Stimulated activated CD4-positive, alpha-beta T cell treated with anti-CD3 and anti-CD28 coated beads, Interleukin-1b, Interleukin-23, amount 100 ng/mL, for 1 hour (primary cell): ENCODE results near the gene EXOG.

Experiments
- DNase-seq, 2 donors: peaks; one replicate each; pipeline ENCODE4 v3.0.0-alpha.2; 2020; ENCODE audit warnings: low read depth in 2 of 2

Gene EXOG, protein sequence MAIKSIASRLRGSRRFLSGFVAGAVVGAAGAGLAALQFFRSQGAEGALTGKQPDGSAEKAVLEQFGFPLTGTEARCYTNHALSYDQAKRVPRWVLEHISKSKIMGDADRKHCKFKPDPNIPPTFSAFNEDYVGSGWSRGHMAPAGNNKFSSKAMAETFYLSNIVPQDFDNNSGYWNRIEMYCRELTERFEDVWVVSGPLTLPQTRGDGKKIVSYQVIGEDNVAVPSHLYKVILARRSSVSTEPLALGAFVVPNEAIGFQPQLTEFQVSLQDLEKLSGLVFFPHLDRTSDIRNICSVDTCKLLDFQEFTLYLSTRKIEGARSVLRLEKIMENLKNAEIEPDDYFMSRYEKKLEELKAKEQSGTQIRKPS

DNA sequence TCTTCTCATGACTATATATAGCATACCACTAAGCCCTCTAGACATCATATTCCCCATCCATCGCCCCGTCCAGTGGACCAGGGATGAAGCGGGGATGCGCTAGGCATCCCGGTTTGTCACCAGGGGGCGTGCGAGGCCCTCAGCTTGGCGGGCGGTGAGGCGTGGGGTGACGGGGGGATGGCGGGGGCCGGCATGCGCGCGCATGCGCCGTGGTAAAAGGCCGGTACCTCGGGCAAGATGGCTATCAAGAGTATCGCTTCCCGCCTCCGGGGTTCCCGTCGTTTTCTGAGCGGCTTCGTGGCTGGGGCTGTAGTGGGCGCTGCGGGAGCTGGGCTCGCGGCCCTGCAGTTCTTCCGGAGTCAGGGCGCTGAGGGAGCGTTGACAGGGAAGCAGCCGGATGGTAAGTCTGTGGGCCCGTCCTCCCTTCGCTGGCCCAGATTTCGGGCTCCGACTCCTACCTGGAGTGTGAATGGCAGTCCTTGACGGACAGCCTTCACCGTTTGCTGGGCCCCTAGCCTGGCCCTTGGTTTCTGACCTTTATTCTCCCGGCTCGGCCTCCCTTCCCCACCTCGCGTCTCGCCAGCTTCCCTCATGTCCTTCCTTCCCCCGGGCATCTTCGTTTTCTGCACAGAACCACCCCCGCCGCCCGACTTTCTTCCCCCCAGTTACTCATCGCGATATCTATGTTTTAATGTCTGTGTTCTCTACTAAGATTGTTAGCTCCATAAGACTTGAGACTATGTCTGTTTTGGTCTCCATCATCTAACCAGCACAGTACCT lies at the start of gene EXOG:
Gene EXOG, plus strand, starts transcription at position 210 of the 780 bp plus-strand sequence. Its CDS starts 28 bp downstream, at position 238.
- DNase-seq: peak; percentile 92 to 93

GRCh38 chr3:38446812-38447211 lies 49.3 kb upstream of the EXOG start:
- no peak for DNase-seq

DNA sequence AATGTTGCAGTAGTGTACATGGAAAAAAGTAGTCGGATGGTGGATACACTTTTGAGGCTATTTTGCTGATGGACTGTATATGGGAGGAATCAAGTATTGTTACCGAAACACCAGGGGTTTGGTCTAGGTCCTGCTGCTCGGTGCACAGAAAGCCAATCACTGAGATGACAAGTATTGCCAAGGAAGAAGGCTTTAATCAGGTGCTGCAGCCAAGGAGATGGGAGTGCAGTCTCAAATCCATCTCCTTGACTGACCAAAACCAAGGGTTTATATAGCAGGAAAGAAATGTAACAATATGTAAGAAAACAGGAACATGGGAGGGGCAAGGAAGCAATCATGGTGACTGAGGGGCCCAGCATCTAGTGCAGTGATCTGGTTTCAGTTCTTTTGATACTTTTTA lies 45.3 kb upstream of the EXOG start:
- DNase-seq: no peak

- DNase-seq: peak; percentile 39 to 46
Observed at GRCh38 chr3:38453075-38453912, 42.8 kb upstream of the EXOG start, which contains the start of gene ACVR2B. Gene ACVR2B, plus strand, starts transcription at chr3:38453890. Its CDS starts 433 bp downstream, at chr3:38454323.

DNA sequence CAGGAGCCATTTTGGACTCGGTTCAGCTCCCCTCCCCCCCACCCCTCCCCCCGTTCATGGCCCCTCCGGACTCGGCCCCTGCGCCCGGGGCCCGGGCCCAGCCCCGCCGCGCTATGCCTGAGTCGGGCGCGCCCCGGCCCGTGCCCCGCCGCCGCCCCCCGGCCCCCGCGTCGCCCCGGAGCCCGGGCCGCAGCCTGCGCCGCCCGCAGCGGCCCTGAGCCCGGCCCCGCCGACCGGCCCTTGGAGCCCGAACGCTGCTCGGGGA lies 42.3 kb upstream of the EXOG start:
- no peak for DNase-seq

DNA sequence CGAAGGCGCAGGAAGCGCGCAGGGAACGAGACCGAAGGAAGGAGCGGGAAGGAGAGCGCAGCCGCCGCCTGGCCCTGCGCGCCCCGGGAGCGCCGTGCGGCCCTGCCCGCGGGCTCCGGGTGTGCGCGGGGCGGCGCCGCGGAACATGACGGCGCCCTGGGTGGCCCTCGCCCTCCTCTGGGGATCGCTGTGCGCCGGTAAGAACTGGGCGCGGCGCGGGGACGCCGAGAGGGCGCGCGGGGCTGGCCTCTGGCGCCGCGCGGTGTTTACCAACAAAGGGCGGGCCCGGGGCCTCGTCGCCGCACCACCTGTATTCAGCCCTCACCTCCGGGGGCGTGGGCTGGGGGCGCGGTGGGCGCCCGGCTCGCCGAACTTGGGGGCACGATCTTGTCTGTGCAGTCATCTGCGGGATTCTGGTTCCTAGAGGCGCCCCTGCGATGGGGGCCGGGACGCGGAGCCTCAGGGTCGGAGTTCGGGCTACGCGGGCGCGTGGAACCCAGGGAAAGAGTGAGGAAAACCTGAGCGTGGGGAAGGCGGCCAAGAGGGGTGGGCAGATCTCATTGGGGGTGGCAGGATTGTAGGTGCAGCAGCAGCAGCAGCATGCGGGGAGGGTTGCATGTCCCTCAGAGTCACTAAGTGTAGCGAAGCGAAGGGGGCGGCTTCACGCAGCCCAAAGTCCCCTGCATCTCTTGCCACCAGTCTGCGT lies 41.8 kb upstream of the EXOG start:
- no peak for DNase-seq

GRCh38 chr3:38454884-38455638 lies 41.1 kb upstream of the EXOG start:
- DNase-seq: no peak

DNA sequence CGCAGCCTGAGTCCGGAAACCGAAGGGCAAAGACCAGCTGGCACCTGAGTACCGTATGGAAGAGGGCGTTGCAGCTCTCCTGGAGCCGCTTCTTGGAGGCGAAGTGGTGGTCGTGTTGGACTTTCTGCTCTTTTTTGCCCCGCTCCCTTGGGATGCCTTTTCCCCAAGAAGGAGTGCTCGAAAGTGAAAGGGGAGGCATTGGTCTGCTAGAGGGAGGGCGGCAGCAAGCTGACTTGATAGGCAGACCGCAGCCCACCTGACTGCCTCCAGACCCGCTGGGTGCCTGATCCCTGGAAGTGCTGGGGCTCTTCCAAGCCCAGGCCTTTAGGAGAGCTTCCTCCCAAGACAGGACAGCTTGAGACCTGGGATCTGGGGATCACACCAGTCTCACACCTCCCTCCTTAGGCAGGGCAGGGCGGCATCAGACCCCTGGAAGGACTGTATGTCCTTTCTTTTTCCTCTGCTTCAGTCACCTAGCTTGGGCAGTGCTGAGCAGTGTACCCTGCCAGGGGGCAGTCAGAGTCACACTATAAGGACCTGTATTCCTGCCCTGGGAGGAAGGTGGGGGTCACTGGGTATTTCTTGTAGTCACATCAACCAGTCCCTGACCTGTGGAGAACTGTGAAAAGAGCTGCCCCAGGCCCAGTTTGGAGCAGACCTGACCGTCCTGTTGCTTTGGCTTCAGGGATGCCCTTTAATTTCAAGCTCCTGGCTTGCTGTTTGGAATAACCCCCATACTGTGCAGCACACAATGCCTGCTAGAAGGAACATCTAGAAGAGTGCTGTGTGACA lies 40.3 kb upstream of the EXOG start:
- no peak for DNase-seq

DNA sequence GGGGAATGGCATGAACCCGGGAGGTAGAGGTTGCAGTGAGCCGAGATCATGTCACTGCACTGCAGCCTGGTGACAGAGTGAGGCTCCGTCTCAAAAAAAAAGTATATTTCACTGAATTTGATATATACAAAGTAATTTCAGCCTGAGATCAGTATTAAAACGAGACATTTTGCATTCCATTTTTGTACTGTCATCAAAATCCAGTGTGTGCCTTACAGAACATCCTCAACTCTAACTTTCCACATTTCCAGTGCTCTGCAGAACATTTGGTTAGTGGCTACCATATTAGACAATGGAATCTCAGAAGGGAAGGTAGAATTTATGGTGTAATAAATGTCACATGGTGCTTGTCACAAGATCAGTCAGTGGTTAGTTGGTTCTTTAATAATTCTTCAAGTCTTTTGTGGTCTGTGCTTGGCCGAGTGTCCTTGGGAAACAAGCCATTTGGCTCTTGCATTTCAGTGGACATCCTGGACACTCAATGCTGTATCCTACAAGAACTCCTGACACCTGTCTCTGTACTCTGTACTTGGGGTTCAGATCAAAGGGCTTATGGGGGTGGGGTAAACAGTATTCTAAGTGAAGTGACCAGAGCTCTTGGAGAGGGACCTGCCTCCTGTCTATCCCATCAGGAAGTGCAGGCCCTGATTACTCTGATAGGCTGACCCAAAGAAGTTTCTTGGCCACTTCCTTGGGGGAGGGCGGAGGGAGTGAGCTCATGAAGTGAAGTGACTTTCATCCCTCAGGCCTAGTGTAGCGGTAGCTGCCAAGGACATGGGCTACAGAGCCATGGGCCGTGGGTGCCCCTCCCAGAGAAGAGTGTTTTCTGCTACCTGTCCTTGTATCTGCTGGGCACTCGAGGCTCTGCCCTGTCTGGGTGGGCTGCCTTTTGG lies 38.8 kb upstream of the EXOG start:
- no peak for DNase-seq

GRCh38 chr3:38458796-38459498 lies 37.2 kb upstream of the EXOG start:
- no peak for DNase-seq

DNA sequence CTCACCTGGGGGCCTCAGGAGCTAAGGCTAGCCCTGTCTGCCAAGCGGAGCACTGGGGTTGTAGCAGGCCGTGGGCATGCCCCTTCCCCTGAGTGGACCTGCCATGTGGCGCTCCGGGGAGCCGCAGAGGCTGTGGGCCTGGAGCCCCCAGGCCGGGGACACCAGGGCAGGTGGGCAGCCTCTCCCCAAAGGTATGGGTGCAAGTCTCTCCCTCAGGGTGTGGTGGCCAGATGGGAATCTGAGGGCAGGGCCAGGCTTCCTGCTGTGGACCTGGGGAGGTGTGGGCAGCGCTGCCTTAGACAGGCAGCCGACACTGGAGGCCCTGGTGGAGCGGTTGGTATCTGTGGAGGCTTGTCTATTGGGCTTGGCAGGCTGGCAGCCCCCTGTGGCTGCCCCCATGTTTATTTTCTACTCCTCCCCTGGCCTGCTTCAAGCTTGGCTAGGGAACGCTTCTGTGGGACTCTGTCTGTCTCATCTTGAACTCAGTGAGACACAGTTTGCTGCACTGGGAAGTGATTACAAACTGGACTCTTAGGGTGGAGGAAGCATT lies 36.6 kb upstream of the EXOG start:
- no peak for DNase-seq

GRCh38 chr3:38460377-38461270 lies 35.5 kb upstream of the EXOG start:
- DNase-seq: no peak

DNA sequence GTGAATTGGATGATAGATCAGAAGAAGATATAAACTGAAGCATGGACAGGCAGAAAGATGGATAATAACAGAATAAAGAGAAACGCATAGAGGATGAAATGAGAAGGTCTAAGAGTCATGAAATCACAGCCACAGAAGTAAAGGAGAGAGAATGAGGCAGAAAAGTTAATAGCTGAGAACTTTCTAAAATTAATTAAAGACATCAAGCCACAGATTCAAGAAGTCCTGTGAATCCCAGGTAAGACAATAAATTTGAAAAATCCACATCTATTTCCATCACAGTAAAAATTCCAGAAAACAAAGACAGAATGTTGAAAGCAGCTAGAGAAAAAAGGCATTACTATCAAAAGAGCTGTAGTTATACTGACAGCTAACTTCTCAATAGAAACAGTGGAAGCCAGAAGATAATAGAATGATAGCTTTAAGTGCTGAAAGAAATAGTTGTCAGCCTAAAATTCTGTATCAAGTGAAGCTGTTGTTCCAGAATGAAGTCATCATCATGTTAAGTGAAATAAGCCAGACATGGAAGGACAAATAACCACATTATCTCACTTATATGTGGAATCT lies 30.5 kb upstream of the EXOG start:
- no peak for DNase-seq

GRCh38 chr3:38468765-38469164 lies 27.4 kb upstream of the EXOG start:
- DNase-seq: no peak

DNA sequence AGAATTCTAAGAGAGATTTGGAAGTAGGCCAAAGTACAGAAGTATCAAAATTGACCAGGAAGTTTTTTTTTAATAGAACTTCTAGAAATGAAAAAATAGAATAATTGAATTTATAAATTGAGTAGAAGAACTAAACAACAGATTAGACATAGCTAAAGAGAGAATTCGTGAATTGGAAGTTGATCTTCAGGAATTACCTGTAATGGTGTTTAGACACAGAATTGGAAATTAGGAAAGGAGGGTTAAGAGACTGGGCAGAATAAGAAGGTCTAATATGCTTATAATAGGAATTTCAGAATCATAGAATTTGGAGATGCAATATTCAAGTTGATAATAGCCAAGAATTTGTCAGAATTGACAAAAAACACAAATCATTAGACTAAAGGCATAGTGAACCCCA lies 26.3 kb upstream of the EXOG start:
- DNase-seq: no peak

- DNase-seq: no peak
Observed at GRCh38 chr3:38471260-38471857, 24.8 kb upstream of the EXOG start.
